Keratinocyte (primary cell): Measurements from ENCODE around the gene TACR2. TPM values are rescaled to one million over a fixed set of nuclear protein-coding genes. Genes with fewer than 3 reads are reported as not detected.

Source experiments
- DNase-seq: peaks from one replicate; pipeline ENCODE4 v3.0.0-alpha.2; 2011; ENCODE audit warnings: low read depth, missing footprints, low spot score
- FAIRE-seq: peaks from 2 replicates; lab custom pipeline; 2011; peaks lifted over from hg19 to GRCh38; lab: Jason Lieb, UNC
- H2AFZ ChIP-seq: 2 replicates; pipeline ENCODE4 v1.6.0; 2012; ENCODE audit warnings: low read length, control low read depth, inconsistent platforms; ENCODE audit not compliant: control insufficient read depth
- H3K27ac ChIP-seq: 2 replicates; pipeline ENCODE4 v1.5.1; 2011; ENCODE audit warnings: low read length; ENCODE audit not compliant: control insufficient read depth, insufficient read depth
- H3K27me3 ChIP-seq: 3 replicates; pipeline ENCODE4 v1.6.0; 2011; ENCODE audit warnings: low read length; ENCODE audit not compliant: control insufficient read depth, insufficient read depth; ENCODE audit errors: extremely low read depth
- H3K36me3 ChIP-seq, 2 experiments: 2 replicates in 1 of 2; 3 replicates in 1 of 2; pipeline ENCODE4 v1.5.1; 2011; ENCODE audit warnings: low read length in 2 of 2, mild to moderate bottlenecking in 1 of 2; ENCODE audit not compliant: control insufficient read depth in 2 of 2, insufficient read depth in 2 of 2; ENCODE audit errors: extremely low read depth in 1 of 2
- H3K4me1 ChIP-seq: 3 replicates; pipeline ENCODE4 v1.5.1; 2011; ENCODE audit warnings: low read length; ENCODE audit not compliant: control insufficient read depth, insufficient read depth; ENCODE audit errors: extremely low read depth
- H3K4me2 ChIP-seq: 3 replicates; pipeline ENCODE4 v1.6.0; 2011; ENCODE audit warnings: low read depth, low read length; ENCODE audit not compliant: control insufficient read depth, insufficient read depth; ENCODE audit errors: extremely low read depth
- H3K4me3 ChIP-seq, 3 experiments: fragments of 200-600 bp in 1 of 3; sonication (generic) in 1 of 3; 2 replicates in 2 of 3; 3 replicates in 1 of 3; pipeline ENCODE4 v1.5.1; 2011 to 2016; ENCODE audit warnings: low read length in 3 of 3, mild to moderate bottlenecking in 3 of 3, control low read depth in 2 of 3, inconsistent platforms in 1 of 3, low read depth in 1 of 3, mixed read lengths in 1 of 3, mixed run types in 1 of 3, moderate library complexity in 1 of 3; ENCODE audit not compliant: control insufficient read depth in 2 of 3, insufficient read depth in 2 of 3; ENCODE audit errors: extremely low read depth in 1 of 3
- H3K79me2 ChIP-seq: 2 replicates; pipeline ENCODE4 v1.6.0; 2012; ENCODE audit warnings: low read length; ENCODE audit not compliant: control insufficient read depth, insufficient read depth
- H3K9ac ChIP-seq: 3 replicates; pipeline ENCODE4 v1.6.0; 2011; ENCODE audit warnings: low read length; ENCODE audit not compliant: control insufficient read depth, insufficient read depth; ENCODE audit errors: extremely low read depth
- H3K9me1 ChIP-seq: 3 replicates; pipeline ENCODE4 v1.6.0; 2011; ENCODE audit warnings: low read length; ENCODE audit not compliant: control insufficient read depth, insufficient read depth; ENCODE audit errors: extremely low read depth
- H3K9me3 ChIP-seq: 2 replicates; pipeline ENCODE4 v1.5.1; 2012; ENCODE audit warnings: low read depth, low read length; ENCODE audit not compliant: control insufficient read depth
- H4K20me1 ChIP-seq: 3 replicates; pipeline ENCODE4 v1.6.0; 2011; ENCODE audit warnings: low read length; ENCODE audit not compliant: control insufficient read depth, insufficient read depth; ENCODE audit errors: extremely low read depth
- EZH2 ChIP-seq: IDR thresholded peaks from one replicate; pipeline ENCODE4 v1.6.1; 2012; ENCODE audit warnings: inconsistent platforms, mild to moderate bottlenecking, low read length, moderate library complexity
- dilution Hi-C: fragments of 300-500 bp; cut with MboI; formaldehyde crosslinking; loops from one replicate; pipeline ENCODE4 v1.7.0; 2020; ENCODE audit warnings: low sequenced_read_pairs; ENCODE audit not compliant: extremely low pct_ligation_motif_present
- polyA plus RNA-seq, 5 experiments: library from polyadenylated mRNA; depleted of rRNA in 3 of 5; stranded (reverse) in 3 of 5; stranded (forward) in 1 of 5; unstranded in 1 of 5; fragments of >200 nt; gene quantifications; 1 replicate in 1 of 5; 2 replicates in 3 of 5; 3 replicates in 1 of 5; pipeline versions ENCODE4 v1.2.1 to v1.2.3, GENCODE V29; 2011 to 2012; ENCODE audit warnings: missing spikeins in 2 of 5, low read depth in 1 of 5, low replicate concordance in 1 of 5
- TF ChIP-seq, protein P1 (sequence below), 3 experiments: IDR thresholded peaks in 1 of 3; conservative IDR thresholded peaks in 1 of 3; optimal IDR thresholded peaks in 1 of 3; 2 replicates in 2 of 3; 3 replicates in 1 of 3; pipeline versions ENCODE3 to v1.5.1; 2011; ENCODE audit warnings: low read length in 3 of 3, mild to moderate bottlenecking in 3 of 3, moderate library complexity in 2 of 3, control low read depth in 1 of 3, inconsistent platforms in 1 of 3; ENCODE audit not compliant: insufficient read depth in 2 of 3; ENCODE audit errors: extremely low read depth in 1 of 3

The TACR2 gene
- polyA plus RNA-seq, 1 donor (not counting 4 experiments of a cell fraction or from before 2014, with no cell fraction given) = 0.07 TPM

DNA sequence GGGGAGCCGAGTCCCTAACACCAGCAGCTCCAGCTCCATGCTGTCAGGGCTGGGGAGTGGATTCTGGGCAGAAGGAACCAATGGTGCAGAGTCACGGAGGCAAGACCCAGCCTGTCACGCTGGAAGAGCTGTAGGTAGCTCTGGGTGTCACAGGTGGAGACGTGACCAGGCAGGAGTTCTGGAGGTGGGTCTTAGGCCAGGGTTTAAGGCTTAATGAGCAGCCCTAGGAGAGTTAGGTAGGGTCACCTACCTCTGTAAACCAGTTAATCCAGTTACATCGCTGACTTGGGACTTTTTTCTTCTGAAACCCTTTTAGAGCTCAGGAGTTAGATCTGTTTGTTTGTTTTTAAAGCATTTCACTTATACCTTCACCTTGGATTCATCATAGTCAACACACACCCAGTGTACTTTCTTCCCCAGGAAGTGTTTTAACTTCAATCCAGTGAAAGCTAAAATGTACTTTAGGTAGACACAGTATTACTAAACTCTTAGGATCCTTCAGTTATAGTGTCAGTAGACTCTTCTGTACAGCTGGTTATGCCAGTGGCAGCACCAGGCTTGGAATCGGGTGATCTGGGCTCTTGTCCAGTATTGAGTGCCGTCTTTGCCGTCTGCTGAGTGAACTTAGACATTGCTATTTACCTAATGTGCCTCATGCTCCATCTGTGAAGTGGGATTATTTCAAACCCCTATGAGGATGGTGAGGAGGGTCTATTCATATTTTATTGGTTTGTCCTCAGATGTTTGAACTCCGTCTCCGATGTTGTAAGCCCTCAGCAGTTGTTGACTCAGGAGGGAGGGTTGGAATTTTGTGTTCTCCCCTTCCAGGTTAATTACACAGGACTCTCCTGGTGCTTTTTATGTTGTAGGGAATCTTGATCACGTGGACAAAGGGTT, 31.0 kb downstream of the TACR2 start:
- peak overlapping the region; percentile 78 for H3K27ac ChIP-seq
- no peaks in the 10 kb centered on the region for H3K9me3 ChIP-seq
- no peak overlapping the region for H2AFZ ChIP-seq
- H4K20me1 ChIP-seq = peaks cover 3% of the 10 kb centered on the region
- DNase-seq (no peak), FAIRE-seq (peak; percentile 95)
- no peaks in the 10 kb centered on the region for H3K79me2 ChIP-seq
- TF ChIP-seq EZH2 = no peak
- TF ChIP-seq, protein P1, sequence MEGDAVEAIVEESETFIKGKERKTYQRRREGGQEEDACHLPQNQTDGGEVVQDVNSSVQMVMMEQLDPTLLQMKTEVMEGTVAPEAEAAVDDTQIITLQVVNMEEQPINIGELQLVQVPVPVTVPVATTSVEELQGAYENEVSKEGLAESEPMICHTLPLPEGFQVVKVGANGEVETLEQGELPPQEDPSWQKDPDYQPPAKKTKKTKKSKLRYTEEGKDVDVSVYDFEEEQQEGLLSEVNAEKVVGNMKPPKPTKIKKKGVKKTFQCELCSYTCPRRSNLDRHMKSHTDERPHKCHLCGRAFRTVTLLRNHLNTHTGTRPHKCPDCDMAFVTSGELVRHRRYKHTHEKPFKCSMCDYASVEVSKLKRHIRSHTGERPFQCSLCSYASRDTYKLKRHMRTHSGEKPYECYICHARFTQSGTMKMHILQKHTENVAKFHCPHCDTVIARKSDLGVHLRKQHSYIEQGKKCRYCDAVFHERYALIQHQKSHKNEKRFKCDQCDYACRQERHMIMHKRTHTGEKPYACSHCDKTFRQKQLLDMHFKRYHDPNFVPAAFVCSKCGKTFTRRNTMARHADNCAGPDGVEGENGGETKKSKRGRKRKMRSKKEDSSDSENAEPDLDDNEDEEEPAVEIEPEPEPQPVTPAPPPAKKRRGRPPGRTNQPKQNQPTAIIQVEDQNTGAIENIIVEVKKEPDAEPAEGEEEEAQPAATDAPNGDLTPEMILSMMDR (optimal IDR thresholded peaks at IDR 0.05 in 1 of 3, IDR thresholded peaks at IDR 0.05 in 1 of 3, conservative IDR thresholded peaks at IDR 0.05 in 1 of 3; ENCODE audit: extremely low read depth in 1 of 3, insufficient read depth in 2 of 3, low read length in 3 of 3) = no peak
- dilution Hi-C loops = no loop called here
- H3K4me1 ChIP-seq = peaks cover 54% of the 10 kb centered on the region
- peak overlapping the region; percentile 44 for H3K9ac ChIP-seq
- H3K27me3 ChIP-seq = no peaks in the 10 kb centered on the region
- H3K4me2 ChIP-seq = peak overlapping the region; percentile 30
- H3K4me3 ChIP-seq = no peak overlapping the region
- H3K9me1 ChIP-seq = peaks cover 2% of the 10 kb centered on the region
- peaks cover 32 to 56% of the 10 kb centered on the region in 2 experiments for H3K36me3 ChIP-seq

DNA sequence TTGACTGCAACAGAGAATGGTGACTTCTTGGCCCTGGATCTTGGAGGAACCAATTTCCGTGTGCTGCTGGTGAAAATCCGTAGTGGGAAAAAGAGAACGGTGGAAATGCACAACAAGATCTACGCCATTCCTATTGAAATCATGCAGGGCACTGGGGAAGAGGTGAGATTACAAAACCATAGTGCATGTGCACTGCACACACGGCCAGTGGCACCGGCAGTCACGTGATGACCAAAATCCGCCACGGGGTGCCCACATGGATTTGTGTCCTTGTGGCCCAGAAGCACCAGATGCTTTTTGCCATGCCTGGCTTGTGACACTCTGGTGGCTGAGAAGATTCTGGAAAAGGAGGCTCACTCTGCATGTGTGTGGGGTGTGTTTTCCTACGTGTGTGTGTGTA, 32.4 kb downstream of the TACR2 start:
- H3K4me1 ChIP-seq = peaks cover 46% of the 10 kb centered on the region
- no peaks in the 10 kb centered on the region for H3K79me2 ChIP-seq
- H3K27ac ChIP-seq = no peak overlapping the region
- H2AFZ ChIP-seq = no peak overlapping the region
- DNase-seq (no peak), FAIRE-seq (no peak)
- no peak overlapping the region for H3K4me2 ChIP-seq
- no peak overlapping the region for H3K9ac ChIP-seq
- H3K36me3 ChIP-seq = peaks cover 38 to 54% of the 10 kb centered on the region in 2 experiments
- no peaks in the 10 kb centered on the region for H3K9me3 ChIP-seq
- no peak overlapping the region for H3K4me3 ChIP-seq
- dilution Hi-C loops = no loop called here
- no peaks in the 10 kb centered on the region for H3K27me3 ChIP-seq
- no peak for TF ChIP-seq EZH2
- TF ChIP-seq, protein P1 (optimal IDR thresholded peaks at IDR 0.05 in 1 of 3, IDR thresholded peaks at IDR 0.05 in 1 of 3, conservative IDR thresholded peaks at IDR 0.05 in 1 of 3; ENCODE audit: extremely low read depth in 1 of 3, insufficient read depth in 2 of 3, low read length in 3 of 3) = no peak
- H3K9me1 ChIP-seq = peaks cover 2% of the 10 kb centered on the region
- peaks cover 3% of the 10 kb centered on the region for H4K20me1 ChIP-seq
